ENCODE data around the gene KIF16B. TPM values are rescaled to one million over a fixed set of nuclear protein-coding genes. Genes with fewer than 3 reads are reported as not detected.

KIF16B gene
- total RNA-seq, 6 experiments from 2014 or later, result 0.31 to 3.4 (median 3.2) TPM

- Mint-ChIP-seq H3K27ac (no peak overlapping the region), H3K27me3 (ENCODE audit: insufficient read depth) (no peaks in the 10 kb centered on the region), H3K4me3 (no peak overlapping the region), H3K36me3 (ENCODE audit: low read depth) (no peaks in the 10 kb centered on the region), H3K9me3 (peaks cover 4% of the 10 kb centered on the region; the same call in 1 of the 2 replicates), H3K4me1 (ENCODE audit: low read depth) (no peaks in the 10 kb centered on the region)
- no peak for TF ChIP-seq CTCF (IDR thresholded peaks at IDR 0.05)
- DNase-seq, result no peak
Measured at GRCh38 chr20:16539280-16540021, 33.8 kb downstream of the KIF16B start.

- peaks cover 4% of the 10 kb centered on the region; the same call in 1 of the 2 replicates for H3K9me3 Mint-ChIP-seq
- no peak for TF ChIP-seq CTCF (IDR thresholded peaks at IDR 0.05)
- no peaks in the 10 kb centered on the region for H3K27me3 Mint-ChIP-seq (ENCODE audit: insufficient read depth)
- no peak overlapping the region for H3K4me3 Mint-ChIP-seq
- no peak overlapping the region for H3K27ac Mint-ChIP-seq
- DNase-seq, result no peak
- no peaks in the 10 kb centered on the region for H3K36me3 Mint-ChIP-seq (ENCODE audit: low read depth)
- no peaks in the 10 kb centered on the region for H3K4me1 Mint-ChIP-seq (ENCODE audit: low read depth)
Measured at GRCh38 chr20:16538779-16539178, 34.5 kb downstream of the KIF16B start.

GRCh38 chr20:16537918-16538317 lies 35.3 kb downstream of the KIF16B start:
- no peaks in the 10 kb centered on the region for H3K27me3 Mint-ChIP-seq (ENCODE audit: insufficient read depth)
- DNase-seq, result no peak
- H3K9me3 Mint-ChIP-seq, result peaks cover 8% of the 10 kb centered on the region; the same call in 1 of the 2 replicates
- H3K36me3 Mint-ChIP-seq (ENCODE audit: low read depth), result no peaks in the 10 kb centered on the region
- TF ChIP-seq CTCF (IDR thresholded peaks at IDR 0.05), result no peak
- H3K4me3 Mint-ChIP-seq, result no peak overlapping the region
- H3K27ac Mint-ChIP-seq, result no peak overlapping the region
- H3K4me1 Mint-ChIP-seq (ENCODE audit: low read depth), result no peaks in the 10 kb centered on the region

GRCh38 chr20:16537025-16537665 lies 36.1 kb downstream of the KIF16B start:
- Mint-ChIP-seq H3K9me3 (peaks cover 13% of the 10 kb centered on the region; the same call in 1 of the 2 replicates), H3K27ac (no peak overlapping the region), H3K4me1 (ENCODE audit: low read depth) (no peaks in the 10 kb centered on the region), H3K4me3 (no peak overlapping the region), H3K27me3 (ENCODE audit: insufficient read depth) (no peaks in the 10 kb centered on the region), H3K36me3 (ENCODE audit: low read depth) (no peaks in the 10 kb centered on the region)
- no peak for DNase-seq
- no peak for TF ChIP-seq CTCF (IDR thresholded peaks at IDR 0.05)

GRCh38 chr20:16535277-16535676 lies 38.0 kb downstream of the KIF16B start:
- no peaks in the 10 kb centered on the region for H3K36me3 Mint-ChIP-seq (ENCODE audit: low read depth)
- peaks cover 24% of the 10 kb centered on the region for H3K9me3 Mint-ChIP-seq
- no peaks in the 10 kb centered on the region for H3K27me3 Mint-ChIP-seq (ENCODE audit: insufficient read depth)
- H3K4me3 Mint-ChIP-seq, result no peak overlapping the region
- DNase-seq, result no peak
- TF ChIP-seq CTCF (IDR thresholded peaks at IDR 0.05), result no peak
- H3K4me1 Mint-ChIP-seq (ENCODE audit: low read depth), result no peaks in the 10 kb centered on the region
- H3K27ac Mint-ChIP-seq, result no peak overlapping the region
